ENCODE measurements around the gene GFPT2. TPM values are rescaled to one million over a fixed set of nuclear protein-coding genes. Genes with fewer than 3 reads are reported as not detected.

Gene GFPT2
- total and polyA plus RNA-seq, 4 experiments from 2014 or later: 0.12 to 1.00 (median 0.13) TPM; not detected in 1

Other genes with a start within 250 kb of the GFPT2 start
- gene RASGEF1C, start 144.1 kb downstream of the GFPT2 start, total RNA-seq: not detected
- gene RASGEF1C, start 144.1 kb downstream of the GFPT2 start, polyA plus RNA-seq: not detected
- gene MAPK9, start 61.3 kb downstream of the GFPT2 start, total RNA-seq: 10 to 100 TPM; 39.1 TPM
- gene MAPK9, start 61.3 kb downstream of the GFPT2 start, polyA plus RNA-seq: 10 to 100 TPM; 21.8 to 31.1 TPM
- gene CNOT6, start 141.0 kb upstream of the GFPT2 start, total RNA-seq: 10 to 100 TPM; 30.1 to 37.8 TPM
- 1 to 10 TPM; 3.9 to 9.2 TPM for gene CNOT6, start 141.0 kb upstream of the GFPT2 start, polyA plus RNA-seq
- gene SCGB3A1, start 238.2 kb upstream of the GFPT2 start, total RNA-seq: not detected
- gene SCGB3A1, start 238.2 kb upstream of the GFPT2 start, polyA plus RNA-seq: not detected